ENCODE results near the gene TET3.
"Not testable (repeated sequence)": the region's sequence is repeated elsewhere in the genome, so short reads cannot be mapped to it uniquely, and the experiment has no call there.

The TET3 gene

DNA sequence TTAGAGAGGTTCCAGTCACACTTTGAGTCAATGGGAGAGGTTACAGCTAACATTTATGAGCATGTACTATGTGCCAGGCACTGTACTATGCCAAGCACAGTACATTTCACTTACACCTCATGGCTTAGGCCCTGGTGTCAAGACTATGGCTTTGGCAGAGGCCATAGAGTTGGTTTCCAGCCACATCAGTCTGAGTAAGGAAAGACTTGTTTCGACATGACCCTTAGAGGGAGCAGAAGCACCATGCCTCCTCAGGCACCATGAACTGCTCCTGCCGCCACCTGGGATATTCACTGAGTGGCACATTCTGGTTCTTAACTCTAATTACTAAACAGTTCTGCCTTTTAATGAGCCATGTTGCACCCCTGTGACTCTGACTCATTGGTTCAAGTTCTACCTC, 45.3 kb upstream of the TET3 start:
- Histone ChIP-seq H3K4me1 (ENCODE audit: control insufficient read depth, low read depth, low read length) (no peaks in the 10 kb centered on the region), H3K56ac (ENCODE audit: low read length) (no peak overlapping the region), H3K18ac (ENCODE audit: low read length) (no peak overlapping the region), H4K8ac (ENCODE audit: low read depth, low read length) (no peak overlapping the region), H3K27ac (ENCODE audit: low read depth, low read length) (no peak overlapping the region), H2AK5ac (ENCODE audit: low read length) (no peak overlapping the region), H3K79me1 (ENCODE audit: low read length) (peaks cover 24% of the 10 kb centered on the region), H3K4ac (ENCODE audit: low read depth, low read length) (no peak overlapping the region), H3K27me3 (ENCODE audit: insufficient read depth, low read length, poor library complexity) (no peaks in the 10 kb centered on the region), H3K4me2 (ENCODE audit: low read length) (no peak overlapping the region), H2BK5ac (ENCODE audit: low read length) (no peak overlapping the region), H3K79me2 (ENCODE audit: control insufficient read depth, insufficient read depth, low read length) (peaks cover 36% of the 10 kb centered on the region), H2BK15ac (replicated peaks; ENCODE audit: low read depth) (no peak overlapping the region), H2BK120ac (ENCODE audit: low read depth, low read length) (no peak overlapping the region), H4K5ac (ENCODE audit: low read length) (no peak overlapping the region), H3K4me3 (ENCODE audit: low read length) (no peak overlapping the region), H3K9ac (ENCODE audit: low read length) (no peak overlapping the region), H3K23ac (ENCODE audit: low read length) (no peak overlapping the region), H3K36me3 (ENCODE audit: control insufficient read depth, insufficient read depth, low read length) (peaks cover 2% of the 10 kb centered on the region)
- DNase-seq, result peak; percentile 47
- no CpG with 5 or more reads among the region's 2 CpGs for WGBS (ENCODE audit: extremely low coverage, insufficient coverage, low lambda C conversion rate)

- H3K36me3 ChIP-seq (ENCODE audit: control insufficient read depth, insufficient read depth, low read length), result not testable (repeated sequence)
Measured at GRCh38 chr2:73940066-73940465, 44.6 kb upstream of the TET3 start.

GRCh38 chr2:73942664-73943063, 42.0 kb upstream of the TET3 start:
- Histone ChIP-seq H3K4ac (ENCODE audit: low read depth, low read length) (no peak overlapping the region), H2BK120ac (ENCODE audit: low read depth, low read length) (no peak overlapping the region), H3K79me2 (ENCODE audit: control insufficient read depth, insufficient read depth, low read length) (peaks cover 30% of the 10 kb centered on the region), H3K9ac (ENCODE audit: low read length) (no peak overlapping the region), H3K79me1 (ENCODE audit: low read length) (peaks cover 15% of the 10 kb centered on the region), H4K8ac (ENCODE audit: low read depth, low read length) (no peak overlapping the region), H3K27ac (ENCODE audit: low read depth, low read length) (no peak overlapping the region), H3K23ac (ENCODE audit: low read length) (no peak overlapping the region), H3K4me1 (ENCODE audit: control insufficient read depth, low read depth, low read length) (no peaks in the 10 kb centered on the region), H3K4me3 (ENCODE audit: low read length) (no peak overlapping the region), H2BK5ac (ENCODE audit: low read length) (no peak overlapping the region), H3K56ac (ENCODE audit: low read length) (no peak overlapping the region), H2AK5ac (ENCODE audit: low read length) (no peak overlapping the region), H4K5ac (ENCODE audit: low read length) (no peak overlapping the region), H3K36me3 (ENCODE audit: control insufficient read depth, insufficient read depth, low read length) (peaks cover 2% of the 10 kb centered on the region), H3K27me3 (ENCODE audit: insufficient read depth, low read length, poor library complexity) (no peaks in the 10 kb centered on the region), H2BK15ac (replicated peaks; ENCODE audit: low read depth) (no peak overlapping the region), H3K18ac (ENCODE audit: low read length) (no peak overlapping the region), H3K4me2 (ENCODE audit: low read length) (no peak overlapping the region)
- no peak for DNase-seq
- WGBS (ENCODE audit: extremely low coverage, insufficient coverage, low lambda C conversion rate), result no CpG with 5 or more reads among the region's 2 CpGs

More at GRCh38 chr2:73940066-73940465, 44.6 kb upstream of the TET3 start:
- peaks cover 28% of the 10 kb centered on the region for H3K79me1 ChIP-seq (ENCODE audit: low read length)
- peaks cover 41% of the 10 kb centered on the region for H3K79me2 ChIP-seq (ENCODE audit: control insufficient read depth, insufficient read depth, low read length)
- H4K5ac ChIP-seq (ENCODE audit: low read length); H3K9ac ChIP-seq (ENCODE audit: low read length); H2AK5ac ChIP-seq (ENCODE audit: low read length); H3K4me1 ChIP-seq (ENCODE audit: control insufficient read depth, low read depth, low read length); DNase-seq; H3K27me3 ChIP-seq (ENCODE audit: insufficient read depth, low read length, poor library complexity); H3K27ac ChIP-seq (ENCODE audit: low read depth, low read length); H3K23ac ChIP-seq (ENCODE audit: low read length); H3K4ac ChIP-seq (ENCODE audit: low read depth, low read length); H2BK15ac ChIP-seq (replicated peaks; ENCODE audit: low read depth); H2BK120ac ChIP-seq (ENCODE audit: low read depth, low read length); H4K8ac ChIP-seq (ENCODE audit: low read depth, low read length); H3K56ac ChIP-seq (ENCODE audit: low read length); H3K18ac ChIP-seq (ENCODE audit: low read length); H3K4me3 ChIP-seq (ENCODE audit: low read length); H2BK5ac ChIP-seq (ENCODE audit: low read length); H3K4me2 ChIP-seq (ENCODE audit: low read length): not testable (repeated sequence)
- no CpG with 5 or more reads among the region's 1 CpG for WGBS (ENCODE audit: extremely low coverage, insufficient coverage, low lambda C conversion rate)

GRCh38 chr2:73944714-73945113, 40.0 kb upstream of the TET3 start:
- Histone ChIP-seq H4K8ac (ENCODE audit: low read depth, low read length) (no peak overlapping the region), H2BK120ac (ENCODE audit: low read depth, low read length) (no peak overlapping the region), H3K36me3 (ENCODE audit: control insufficient read depth, insufficient read depth, low read length) (peaks cover 2% of the 10 kb centered on the region), H3K79me2 (ENCODE audit: control insufficient read depth, insufficient read depth, low read length) (peaks cover 19% of the 10 kb centered on the region), H3K4ac (ENCODE audit: low read depth, low read length) (no peak overlapping the region), H3K27me3 (ENCODE audit: insufficient read depth, low read length, poor library complexity) (no peaks in the 10 kb centered on the region), H3K4me1 (ENCODE audit: control insufficient read depth, low read depth, low read length) (no peaks in the 10 kb centered on the region), H3K9ac (ENCODE audit: low read length) (no peak overlapping the region), H3K56ac (ENCODE audit: low read length) (no peak overlapping the region), H3K79me1 (ENCODE audit: low read length) (peaks cover 10% of the 10 kb centered on the region), H3K4me3 (ENCODE audit: low read length) (no peak overlapping the region), H3K27ac (ENCODE audit: low read depth, low read length) (no peak overlapping the region), H3K18ac (ENCODE audit: low read length) (no peak overlapping the region), H2AK5ac (ENCODE audit: low read length) (no peak overlapping the region), H3K4me2 (ENCODE audit: low read length) (no peak overlapping the region), H2BK5ac (ENCODE audit: low read length) (no peak overlapping the region), H4K5ac (ENCODE audit: low read length) (no peak overlapping the region), H2BK15ac (replicated peaks; ENCODE audit: low read depth) (no peak overlapping the region), H3K23ac (ENCODE audit: low read length) (no peak overlapping the region)
- WGBS (ENCODE audit: extremely low coverage, insufficient coverage, low lambda C conversion rate), result no CpG with 5 or more reads among the region's 4 CpGs
- no peak for DNase-seq

GRCh38 chr2:73946215-73946614, 38.5 kb upstream of the TET3 start:
- H2AK5ac ChIP-seq (ENCODE audit: low read length), result no peak overlapping the region
- H3K27me3 ChIP-seq (ENCODE audit: insufficient read depth, low read length, poor library complexity), result no peaks in the 10 kb centered on the region
- no peak overlapping the region for H4K8ac ChIP-seq (ENCODE audit: low read depth, low read length)
- peaks cover 7% of the 10 kb centered on the region for H3K36me3 ChIP-seq (ENCODE audit: control insufficient read depth, insufficient read depth, low read length)
- H3K56ac ChIP-seq (ENCODE audit: low read length), result no peak overlapping the region
- DNase-seq, result no peak
- no peak overlapping the region for H3K9ac ChIP-seq (ENCODE audit: low read length)
- no peak overlapping the region for H3K4ac ChIP-seq (ENCODE audit: low read depth, low read length)
- H2BK15ac ChIP-seq (replicated peaks; ENCODE audit: low read depth), result no peak overlapping the region
- H3K4me2 ChIP-seq (ENCODE audit: low read length), result no peak overlapping the region
- H4K5ac ChIP-seq (ENCODE audit: low read length), result no peak overlapping the region
- no peak overlapping the region for H3K23ac ChIP-seq (ENCODE audit: low read length)
- no CpG with 5 or more reads among the region's 1 CpG for WGBS (ENCODE audit: extremely low coverage, insufficient coverage, low lambda C conversion rate)
- no peak overlapping the region for H3K27ac ChIP-seq (ENCODE audit: low read depth, low read length)
- peaks cover 9% of the 10 kb centered on the region for H3K79me2 ChIP-seq (ENCODE audit: control insufficient read depth, insufficient read depth, low read length)
- no peak overlapping the region for H3K4me3 ChIP-seq (ENCODE audit: low read length)
- H2BK120ac ChIP-seq (ENCODE audit: low read depth, low read length), result no peak overlapping the region
- peaks cover 12% of the 10 kb centered on the region for H3K79me1 ChIP-seq (ENCODE audit: low read length)
- H3K4me1 ChIP-seq (ENCODE audit: control insufficient read depth, low read depth, low read length), result no peaks in the 10 kb centered on the region
- no peak overlapping the region for H3K18ac ChIP-seq (ENCODE audit: low read length)
- no peak overlapping the region for H2BK5ac ChIP-seq (ENCODE audit: low read length)

- Histone ChIP-seq H3K23ac (ENCODE audit: low read length) (no peak overlapping the region), H3K56ac (ENCODE audit: low read length) (no peak overlapping the region), H2BK5ac (ENCODE audit: low read length) (no peak overlapping the region), H4K5ac (ENCODE audit: low read length) (no peak overlapping the region), H3K18ac (ENCODE audit: low read length) (no peak overlapping the region), H3K4ac (ENCODE audit: low read depth, low read length) (no peak overlapping the region), H2BK15ac (replicated peaks; ENCODE audit: low read depth) (no peak overlapping the region), H3K27ac (ENCODE audit: low read depth, low read length) (no peak overlapping the region), H3K9ac (ENCODE audit: low read length) (no peak overlapping the region), H4K8ac (ENCODE audit: low read depth, low read length) (no peak overlapping the region), H3K79me2 (ENCODE audit: control insufficient read depth, insufficient read depth, low read length) (peaks cover 9% of the 10 kb centered on the region), H3K79me1 (ENCODE audit: low read length) (peaks cover 14% of the 10 kb centered on the region), H3K27me3 (ENCODE audit: insufficient read depth, low read length, poor library complexity) (no peaks in the 10 kb centered on the region), H2AK5ac (ENCODE audit: low read length) (no peak overlapping the region), H3K4me2 (ENCODE audit: low read length) (no peak overlapping the region), H2BK120ac (ENCODE audit: low read depth, low read length) (no peak overlapping the region), H3K4me1 (ENCODE audit: control insufficient read depth, low read depth, low read length) (no peaks in the 10 kb centered on the region), H3K4me3 (ENCODE audit: low read length) (no peak overlapping the region), H3K36me3 (ENCODE audit: control insufficient read depth, insufficient read depth, low read length) (peaks cover 7% of the 10 kb centered on the region)
- DNase-seq, result no peak
- whole genome bisulfite sequencing (ENCODE audit: extremely low coverage, insufficient coverage, low lambda C conversion rate), result no CpG with 5 or more reads among the region's 3 CpGs
Measured at GRCh38 chr2:73946666-73947065, 38.0 kb upstream of the TET3 start.
